Central memory CD8-positive, alpha-beta T cell (primary cell): Measurements from ENCODE around the gene KCNS3.
"Not testable (repeated sequence)": the region's sequence is repeated elsewhere in the genome, so short reads cannot be mapped to it uniquely, and the experiment has no call there.

ENCODE experiments used
- ATAC-seq: fragments of 150-1000 bp; cut with Tn5 transposase; replicated peaks from 2 replicates; pipeline ENCODE4 v1.10.0; 2022; ENCODE audit warnings: mild to moderate bottlenecking, moderate FRiP score, moderate number of reproducible peaks; ENCODE audit not compliant: poor library complexity, severe bottlenecking; ENCODE audit errors: extremely low read depth
- DNase-seq, 2 donors: peaks; one replicate each; pipeline ENCODE4 v3.0.0; 2021; ENCODE audit warnings: low spot score in 2 of 2
- H3K27ac Mint-ChIP-seq: one replicate; pipeline ENCODE4 v1.8.0; 2022; ENCODE audit warnings: low read depth, mild to moderate bottlenecking, moderate library complexity, mixed read lengths
- H3K27me3 Mint-ChIP-seq: one replicate; pipeline ENCODE4 v1.8.0; 2022; ENCODE audit warnings: mixed read lengths
- H3K36me3 Mint-ChIP-seq: one replicate; pipeline ENCODE4 v1.8.0; 2022; ENCODE audit warnings: mild to moderate bottlenecking, moderate library complexity, mixed read lengths; ENCODE audit not compliant: insufficient read depth
- H3K4me1 Mint-ChIP-seq: one replicate; pipeline ENCODE4 v1.8.0; 2022; ENCODE audit warnings: mixed read lengths
- H3K4me3 Mint-ChIP-seq: one replicate; pipeline ENCODE4 v1.8.0; 2022; ENCODE audit warnings: mild to moderate bottlenecking, moderate library complexity, mixed read lengths
- H3K9me3 Mint-ChIP-seq: one replicate; pipeline ENCODE4 v1.8.0; 2022; ENCODE audit warnings: mixed read lengths

The KCNS3 gene

GRCh38 chr2:17962876-17963275 is 84.4 kb downstream of the KCNS3 start:
- no peaks in the 10 kb centered on the region for H3K4me1 Mint-ChIP-seq
- DNase-seq (no peak), ATAC-seq (no peak)
- H3K27ac Mint-ChIP-seq: no peak overlapping the region
- no peaks in the 10 kb centered on the region for H3K27me3 Mint-ChIP-seq
- H3K9me3 Mint-ChIP-seq: peaks cover 10% of the 10 kb centered on the region
- no peaks in the 10 kb centered on the region for H3K36me3 Mint-ChIP-seq
- no peak overlapping the region for H3K4me3 Mint-ChIP-seq

- H3K36me3 Mint-ChIP-seq, H3K27me3 Mint-ChIP-seq, H3K9me3 Mint-ChIP-seq, ATAC-seq, H3K4me1 Mint-ChIP-seq, DNase-seq, H3K4me3 Mint-ChIP-seq, H3K27ac Mint-ChIP-seq: not testable (repeated sequence)
Observed at GRCh38 chr2:17963571-17963970, 85.1 kb downstream of the KCNS3 start.

- Mint-ChIP-seq H3K27me3 (no peaks in the 10 kb centered on the region), H3K9me3 (peaks cover 10% of the 10 kb centered on the region), H3K36me3 (no peaks in the 10 kb centered on the region), H3K4me1 (no peaks in the 10 kb centered on the region), H3K27ac (no peak overlapping the region), H3K4me3 (no peak overlapping the region)
- ATAC-seq: no peak
- no peak for DNase-seq
Observed at GRCh38 chr2:17965196-17965595, 86.7 kb downstream of the KCNS3 start.

- ATAC-seq (no peak), DNase-seq (no peak)
- no peaks in the 10 kb centered on the region for H3K4me1 Mint-ChIP-seq
- no peaks in the 10 kb centered on the region for H3K36me3 Mint-ChIP-seq
- no peaks in the 10 kb centered on the region for H3K27me3 Mint-ChIP-seq
- no peak overlapping the region for H3K4me3 Mint-ChIP-seq
- no peak overlapping the region for H3K27ac Mint-ChIP-seq
- peaks cover 10% of the 10 kb centered on the region for H3K9me3 Mint-ChIP-seq
Observed at GRCh38 chr2:17966798-17967197, 88.3 kb downstream of the KCNS3 start.

GRCh38 chr2:17969661-17970060 is 91.2 kb downstream of the KCNS3 start:
- DNase-seq (no peak), ATAC-seq (no peak)
- H3K9me3 Mint-ChIP-seq: no peaks in the 10 kb centered on the region
- no peaks in the 10 kb centered on the region for H3K4me1 Mint-ChIP-seq
- H3K4me3 Mint-ChIP-seq: no peak overlapping the region
- no peaks in the 10 kb centered on the region for H3K27me3 Mint-ChIP-seq
- H3K36me3 Mint-ChIP-seq: no peaks in the 10 kb centered on the region
- no peak overlapping the region for H3K27ac Mint-ChIP-seq

GRCh38 chr2:17971531-17972125 is 93.2 kb downstream of the KCNS3 start:
- Mint-ChIP-seq H3K36me3 (no peaks in the 10 kb centered on the region), H3K9me3 (no peaks in the 10 kb centered on the region), H3K27ac (no peak overlapping the region), H3K4me1 (no peaks in the 10 kb centered on the region), H3K4me3 (no peak overlapping the region), H3K27me3 (no peaks in the 10 kb centered on the region)
- DNase-seq (no peak), ATAC-seq (no peak)

GRCh38 chr2:17972991-17973390 is 94.5 kb downstream of the KCNS3 start:
- Mint-ChIP-seq H3K4me1 (no peaks in the 10 kb centered on the region), H3K27ac (no peak overlapping the region), H3K36me3 (no peaks in the 10 kb centered on the region), H3K9me3 (no peaks in the 10 kb centered on the region), H3K27me3 (no peaks in the 10 kb centered on the region), H3K4me3 (no peak overlapping the region)
- ATAC-seq (no peak), DNase-seq (no peak)

- Mint-ChIP-seq H3K4me3 (no peak overlapping the region), H3K4me1 (no peaks in the 10 kb centered on the region), H3K9me3 (no peaks in the 10 kb centered on the region), H3K27me3 (no peaks in the 10 kb centered on the region), H3K36me3 (no peaks in the 10 kb centered on the region), H3K27ac (no peak overlapping the region)
- no peak for DNase-seq
- no peak for ATAC-seq
Observed at GRCh38 chr2:17975401-17975800, 96.9 kb downstream of the KCNS3 start.

GRCh38 chr2:17976871-17977746 is 98.6 kb downstream of the KCNS3 start:
- no peak overlapping the region for H3K27ac Mint-ChIP-seq
- H3K4me3 Mint-ChIP-seq: no peak overlapping the region
- DNase-seq: no peak
- H3K4me1 Mint-ChIP-seq: no peaks in the 10 kb centered on the region
- no peaks in the 10 kb centered on the region for H3K9me3 Mint-ChIP-seq
- no peak for ATAC-seq
- H3K27me3 Mint-ChIP-seq: no peaks in the 10 kb centered on the region
- no peaks in the 10 kb centered on the region for H3K36me3 Mint-ChIP-seq

- Mint-ChIP-seq H3K27me3 (no peaks in the 10 kb centered on the region), H3K4me1 (no peaks in the 10 kb centered on the region), H3K36me3 (no peaks in the 10 kb centered on the region), H3K9me3 (no peaks in the 10 kb centered on the region), H3K27ac (no peak overlapping the region), H3K4me3 (no peak overlapping the region)
- no peak for DNase-seq
- no peak for ATAC-seq
Observed at GRCh38 chr2:17979707-17980106, 101.2 kb downstream of the KCNS3 start.

GRCh38 chr2:17981936-17982335 is 103.5 kb downstream of the KCNS3 start:
- H3K4me3 Mint-ChIP-seq: no peak overlapping the region
- H3K27ac Mint-ChIP-seq: no peak overlapping the region
- no peaks in the 10 kb centered on the region for H3K9me3 Mint-ChIP-seq
- H3K4me1 Mint-ChIP-seq: no peaks in the 10 kb centered on the region
- H3K36me3 Mint-ChIP-seq: no peaks in the 10 kb centered on the region
- ATAC-seq (no peak), DNase-seq (no peak)
- H3K27me3 Mint-ChIP-seq: no peaks in the 10 kb centered on the region
